Sigmoid colon (tissue), 7 donors: ENCODE results near the gene ENOSF1. TPM values are rescaled to one million over a fixed set of nuclear protein-coding genes. Genes with fewer than 3 reads are reported as not detected.
"Not testable (repeated sequence)": the region's sequence is repeated elsewhere in the genome, so short reads cannot be mapped to it uniquely, and the experiment has no call there.

ENCODE experiments used
- DNase-seq: peaks from one replicate; pipeline ENCODE4 v3.0.0-alpha.2; 2019
- H3K27ac ChIP-seq, 4 donors: fragments of 200-600 bp; sonication (generic); one replicate each; pipeline ENCODE4 v1.5.1; 2016 to 2019; ENCODE audit warnings: mild to moderate bottlenecking in 1 of 4
- H3K27me3 ChIP-seq, 3 donors: fragments of 200-600 bp; sonication (generic); one replicate each; pipeline ENCODE4 v1.5.1; 2019; ENCODE audit warnings: mild to moderate bottlenecking in 1 of 3
- H3K36me3 ChIP-seq, 4 donors: fragments of 200-600 bp; sonication (generic); one replicate each; pipeline ENCODE4 v1.5.1; 2016 to 2019
- H3K4me1 ChIP-seq, 4 donors: fragments of 200-600 bp; sonication (generic); one replicate each; pipeline ENCODE4 v1.5.1; 2017 to 2019
- H3K4me3 ChIP-seq, 4 donors: fragments of 200-600 bp; sonication (generic); one replicate each; pipeline ENCODE4 v1.5.1; 2017 to 2019; ENCODE audit warnings: mild to moderate bottlenecking in 2 of 4, moderate library complexity in 1 of 4
- H3K9me3 ChIP-seq, 4 donors: fragments of 200-600 bp in 3 of 4; sonication (generic) in 3 of 4; one replicate each; pipeline versions ENCODE4 v1.5.1 to v1.6.1; 2013 to 2019
- CTCF ChIP-seq, 4 experiments: fragments of 450-650 bp in 3 of 4; fragments of 200-600 bp in 1 of 4; IDR thresholded peaks; one replicate each; pipeline ENCODE4 v1.5.1; 2016 to 2019; ENCODE audit warnings: antibody characterized with exemption in 4 of 4, mild to moderate bottlenecking in 3 of 4, moderate library complexity in 2 of 4
- EP300 ChIP-seq, 4 donors: sonication (generic); formaldehyde crosslinking; IDR thresholded peaks; one replicate each; pipeline ENCODE4 v1.6.1; 2017; ENCODE audit warnings: antibody characterized with exemption in 4 of 4
- POLR2A ChIP-seq, 2 donors: fragments of 450-650 bp; IDR thresholded peaks; one replicate each; pipeline ENCODE4 v1.6.1; 2016; ENCODE audit warnings: antibody characterized with exemption in 2 of 2, mild to moderate bottlenecking in 2 of 2, moderate library complexity in 2 of 2
- POLR2AphosphoS5 ChIP-seq, 4 donors: sonication (generic); formaldehyde crosslinking; IDR thresholded peaks; one replicate each; pipeline ENCODE4 v1.6.1; 2017; ENCODE audit warnings: antibody characterized with exemption in 4 of 4
- WGBS, 2 donors: extraction: QIAGEN DNeasy Blood & Tissue Kit; methylation state at CpG; one replicate each; pipeline ENCODE4 v1.1.7; 2013; 5-methylcytosine and 5-hydroxymethylcytosine counted together
- intact Hi-C: fragments of 100-400 bp; cut with DNase I; formaldehyde crosslinking; loops from one replicate; pipeline ENCODE4 v1.15.1; 2023
- polyA plus RNA-seq, 3 donors: library from polyadenylated mRNA; stranded (reverse); fragments of 200-250 nt; gene quantifications; one replicate each; pipeline ENCODE4 v1.2.3, GENCODE V29; 2013
- total RNA-seq, 4 donors: library from RNA; depleted of rRNA; stranded (reverse); fragments of >200 nt; gene quantifications; one replicate each; pipeline ENCODE4 v1.1.0, GENCODE V29; 2016
- donor health status: healthy with polysubstance abuse.
- donor health status: Bipolar disorder and iron deficiency.
- donor health status: healthy.

Gene ENOSF1
- total and polyA plus RNA-seq, 7 donors: 16.8 to 56.9 (median 43.6) TPM

- Histone ChIP-seq H3K4me3 (no peak overlapping the region), H3K27ac (no peak overlapping the region), H3K36me3 (peaks cover 0 to 33% (median 0%) of the 10 kb centered on the region in 4 donors), H3K9me3 (no peaks in the 10 kb centered on the region), H3K27me3 (no peaks in the 10 kb centered on the region), H3K4me1 (peaks cover 0 to 14% (median 11%) of the 10 kb centered on the region in 4 donors)
- intact Hi-C loops: no loop called here
- WGBS, 2 donors: 77 to 83% methylated on average over 6 of the region's 6 CpGs
- DNase-seq: no peak
- no peak for TF ChIP-seq POLR2AphosphoS5 (IDR thresholded peaks at IDR 0.05)
- TF ChIP-seq CTCF (IDR thresholded peaks at IDR 0.05): no peak
- no peak for TF ChIP-seq POLR2A (IDR thresholded peaks at IDR 0.05)
- TF ChIP-seq EP300 (IDR thresholded peaks at IDR 0.05): no peak
Measured at GRCh38 chr18:692824-693223, 19.6 kb downstream of the ENOSF1 start.

- Histone ChIP-seq H3K4me1 (peaks cover 0 to 5% (median 3%) of the 10 kb centered on the region in 4 donors), H3K27ac (no peak overlapping the region), H3K27me3 (no peaks in the 10 kb centered on the region), H3K36me3 (peaks cover 0 to 49% (median 0%) of the 10 kb centered on the region in 4 donors), H3K9me3 (no peaks in the 10 kb centered on the region), H3K4me3 (no peak overlapping the region)
- peak in 2 of 4 donors; percentile 18 to 29 for TF ChIP-seq POLR2AphosphoS5 (IDR thresholded peaks at IDR 0.05)
- TF ChIP-seq EP300 (IDR thresholded peaks at IDR 0.05): no peak
- DNase-seq: no peak
- WGBS, 2 donors: 76 to 90% methylated on average over 5 of the region's 5 CpGs
- intact Hi-C loops: no loop called here
Measured at GRCh38 chr18:688323-688722, 24.1 kb downstream of the ENOSF1 start.

- Histone ChIP-seq H3K27me3 (no peaks in the 10 kb centered on the region), H3K4me3 (no peak overlapping the region), H3K4me1 (no peaks in the 10 kb centered on the region), H3K36me3 (peaks cover 3 to 49% (median 7%) of the 10 kb centered on the region in 4 donors), H3K27ac (no peak overlapping the region), H3K9me3 (no peaks in the 10 kb centered on the region)
- no peak for TF ChIP-seq POLR2A (IDR thresholded peaks at IDR 0.05)
- TF ChIP-seq EP300 (IDR thresholded peaks at IDR 0.05): no peak
- WGBS, 2 donors: 91 to 93% methylated on average over 11 of the region's 11 CpGs
- DNase-seq: no peak
- intact Hi-C loops: no loop called here
Measured at GRCh38 chr18:686339-687111, 25.9 kb downstream of the ENOSF1 start.

GRCh38 chr18:685438-685837 lies 27.0 kb downstream of the ENOSF1 start:
- no peak overlapping the region for H3K27ac ChIP-seq
- peaks cover 3 to 51% (median 10%) of the 10 kb centered on the region in 4 donors for H3K36me3 ChIP-seq
- intact Hi-C loops: no loop called here
- no peak for DNase-seq
- no peaks in the 10 kb centered on the region for H3K9me3 ChIP-seq
- no peaks in the 10 kb centered on the region for H3K4me1 ChIP-seq
- 88 to 90% methylated on average over 3 of the region's 3 CpGs for WGBS, 2 donors
- TF ChIP-seq POLR2A (IDR thresholded peaks at IDR 0.05) (no peak), POLR2AphosphoS5 (IDR thresholded peaks at IDR 0.05) (no peak), EP300 (IDR thresholded peaks at IDR 0.05) (no peak), CTCF (IDR thresholded peaks at IDR 0.05) (no peak)
- H3K4me3 ChIP-seq: no peak overlapping the region
- H3K27me3 ChIP-seq: no peaks in the 10 kb centered on the region

GRCh38 chr18:683531-683930 lies 28.9 kb downstream of the ENOSF1 start:
- Histone ChIP-seq H3K27me3 (no peaks in the 10 kb centered on the region), H3K4me3 (no peak overlapping the region), H3K4me1 (no peaks in the 10 kb centered on the region), H3K9me3 (no peaks in the 10 kb centered on the region), H3K36me3 (peaks cover 6 to 62% (median 10%) of the 10 kb centered on the region in 4 donors), H3K27ac (no peak overlapping the region)
- TF ChIP-seq POLR2A (IDR thresholded peaks at IDR 0.05): no peak
- intact Hi-C loops: no loop called here
- no peak for DNase-seq
- WGBS, 2 donors: 71 to 86% methylated on average over 5 of the region's 5 CpGs

GRCh38 chr18:682833-683232 lies 29.6 kb downstream of the ENOSF1 start:
- Histone ChIP-seq H3K4me1 (no peaks in the 10 kb centered on the region), H3K4me3 (no peak overlapping the region), H3K27ac (no peak overlapping the region), H3K9me3 (no peaks in the 10 kb centered on the region), H3K36me3 (peaks cover 6 to 69% (median 10%) of the 10 kb centered on the region in 4 donors), H3K27me3 (no peaks in the 10 kb centered on the region)
- DNase-seq: no peak
- no peak for TF ChIP-seq CTCF (IDR thresholded peaks at IDR 0.05)
- no peak for TF ChIP-seq POLR2A (IDR thresholded peaks at IDR 0.05)
- TF ChIP-seq POLR2AphosphoS5 (IDR thresholded peaks at IDR 0.05): no peak
- TF ChIP-seq EP300 (IDR thresholded peaks at IDR 0.05): no peak
- intact Hi-C loops: no loop called here

GRCh38 chr18:682416-682815 lies 30.0 kb downstream of the ENOSF1 start:
- H3K9me3 ChIP-seq, H3K27ac ChIP-seq, H3K4me3 ChIP-seq, H3K27me3 ChIP-seq, intact Hi-C loops, H3K4me1 ChIP-seq, DNase-seq: not testable (repeated sequence)
- H3K36me3 ChIP-seq: peaks cover 6 to 73% (median 10%) of the 10 kb centered on the region in 4 donors
- 86 to 95% methylated on average over 9 of the region's 9 CpGs for WGBS, 2 donors
